HCT116 (cell line): ENCODE data around the gene IL1RAPL2. TPM values are rescaled to one million over a fixed set of nuclear protein-coding genes. Genes with fewer than 3 reads are reported as not detected.

Experiments
- ATAC-seq: fragments of 200-7000 bp; cut with Tn5 transposase; 2 replicates; pipeline ENCODE4 v1.9.1; 2020; ENCODE audit warnings: mild to moderate bottlenecking, moderate library complexity
- BruUV-seq: library from RNA; stranded (reverse); fragments of 400-500 nt; replicated peaks from 2 replicates; lab custom pipeline; 2021; lab: Mats Ljungman, UMichigan
- CTCF ChIA-PET: fragments of 300-600 bp; sonication (Branson Sonifier 250); formaldehyde crosslinking; loops from one replicate; lab custom pipeline; 2021; ENCODE audit warnings: antibody characterized with exemption; lab: Charles Lee
- POLR2A ChIA-PET: fragments of 300-600, 350-600 bp; sonication (Branson Sonifier 250); formaldehyde crosslinking; loops from one replicate; lab custom pipeline; 2021; ENCODE audit warnings: antibody characterized with exemption; lab: Charles Lee
- RAD21 ChIA-PET, 2 experiments: fragments of 300-600 bp; sonication (Branson Sonifier 250); formaldehyde crosslinking; loops; one replicate each; lab custom pipeline; 2023; ENCODE audit warnings: low total read pairs in 2 of 2; ENCODE audit not compliant: uncharacterized antibody in 2 of 2, unreplicated experiment in 2 of 2, low non-redundant PET in 1 of 2; lab: Charles Lee
- DNase-seq: peaks from one replicate; pipeline ENCODE4 v3.0.0-alpha.2; 2010; ENCODE audit warnings: low read depth, low spot score
- H2AFZ ChIP-seq: fragments of 200-600 bp; shearing (Covaris generic), sonication (generic); 2 replicates; pipeline ENCODE4 v1.6.1; 2017; ENCODE audit warnings: low read depth, mixed run types, mixed read lengths, antibody characterized with exemption, low read length; ENCODE audit not compliant: poor library complexity, severe bottlenecking
- H3K27ac ChIP-seq: 2 replicates; pipeline ENCODE4 v1.5.1; 2012; ENCODE audit warnings: low read depth, low read length
- H3K27me3 ChIP-seq: fragments of 200-600 bp; sonication (generic); 2 replicates; pipeline ENCODE4 v1.6.1; 2016; ENCODE audit warnings: mixed run types, low read length, mixed read lengths; ENCODE audit not compliant: insufficient read depth
- H3K36me3 ChIP-seq, 2 experiments: fragments of 200-500 bp in 1 of 2; fragments of 200-600 bp in 1 of 2; sonication (Bioruptor generic) in 1 of 2; sonication (generic) in 1 of 2; 2 replicates each; pipeline versions ENCODE4 v1.5.1 to v1.6.1; 2014 to 2016; ENCODE audit warnings: low read length in 2 of 2, inconsistent platforms in 1 of 2, mixed read lengths in 1 of 2, mixed run types in 1 of 2; ENCODE audit not compliant: insufficient read depth in 2 of 2, control insufficient read depth in 1 of 2
- H3K4me1 ChIP-seq, 2 experiments: fragments of 200-600 bp in 1 of 2; sonication (generic) in 1 of 2; 2 replicates each; pipeline versions ENCODE4 v1.5.1 to v1.6.1; 2012 to 2017; ENCODE audit warnings: low read length in 2 of 2, inconsistent platforms in 1 of 2, mild to moderate bottlenecking in 1 of 2, mixed read lengths in 1 of 2, mixed run types in 1 of 2, moderate library complexity in 1 of 2; ENCODE audit not compliant: insufficient read depth in 2 of 2, control insufficient read depth in 1 of 2
- H3K4me2 ChIP-seq: fragments of 200-600 bp; sonication (generic); 2 replicates; pipeline ENCODE4 v1.6.1; 2017; ENCODE audit warnings: mixed run types, low read length, mixed read lengths
- H3K4me3 ChIP-seq, 2 experiments: fragments of 200-600 bp in 1 of 2; sonication (generic) in 1 of 2; replicated peaks in 1 of 2; 2 replicates each; pipeline ENCODE4 v1.5.1; 2011 to 2016; ENCODE audit warnings: low read length in 2 of 2, control low read depth in 1 of 2, low read depth in 1 of 2, mild to moderate bottlenecking in 1 of 2, mixed read lengths in 1 of 2, mixed run types in 1 of 2
- H3K79me2 ChIP-seq: fragments of 200-600 bp; sonication (generic); 2 replicates; pipeline ENCODE4 v1.6.1; 2017; ENCODE audit warnings: mild to moderate bottlenecking, mixed run types, low read length, moderate library complexity, mixed read lengths; ENCODE audit not compliant: insufficient read depth
- H3K9ac ChIP-seq: fragments of 200-600 bp; sonication (generic); 2 replicates; pipeline ENCODE4 v1.6.1; 2016; ENCODE audit warnings: low read length, mixed read lengths
- H3K9me2 ChIP-seq: fragments of 200-600 bp; sonication (generic), shearing (Covaris generic); 2 replicates; pipeline ENCODE4 v1.6.1; 2017; ENCODE audit warnings: mixed run types, mild to moderate bottlenecking, moderate library complexity; ENCODE audit not compliant: insufficient read depth
- H3K9me3 ChIP-seq, 2 experiments: fragments of 200-500 bp in 1 of 2; fragments of 200-600 bp in 1 of 2; sonication (Bioruptor generic) in 1 of 2; sonication (generic) in 1 of 2; 2 replicates each; pipeline ENCODE4 v1.6.1; 2014 to 2017; ENCODE audit warnings: low read length in 2 of 2, mixed read lengths in 2 of 2, inconsistent platforms in 1 of 2, low read depth in 1 of 2, mild to moderate bottlenecking in 1 of 2, mixed run types in 1 of 2, moderate library complexity in 1 of 2; ENCODE audit not compliant: control insufficient read depth in 1 of 2, insufficient read depth in 1 of 2
- H4K20me1 ChIP-seq: fragments of 200-600 bp; sonication (generic), shearing (Covaris generic); 2 replicates; pipeline ENCODE4 v1.6.1; 2017; ENCODE audit warnings: mixed run types, mild to moderate bottlenecking, moderate library complexity; ENCODE audit not compliant: insufficient read depth
- CBX3 ChIP-seq: IDR thresholded peaks from 2 replicates; pipeline ENCODE4 v1.6.1; 2012; ENCODE audit warnings: low read depth
- CTCF ChIP-seq, 3 experiments: fragments of 200-600 bp in 1 of 3; sonication (generic) in 1 of 3; IDR thresholded peaks in 2 of 3; conservative IDR thresholded peaks in 1 of 3; 2 replicates each; pipeline ENCODE4 v1.5.1; 2012 to 2017; ENCODE audit warnings: low read depth in 2 of 3, low read length in 2 of 3, antibody characterized with exemption in 1 of 3, borderline replicate concordance in 1 of 3, control low read depth in 1 of 3, mild to moderate bottlenecking in 1 of 3, mixed read lengths in 1 of 3, mixed run types in 1 of 3, moderate library complexity in 1 of 3; ENCODE audit not compliant: insufficient read depth in 1 of 3
- EGR1 ChIP-seq: IDR thresholded peaks from 2 replicates; pipeline ENCODE4 v1.6.1; 2012; ENCODE audit warnings: low read depth
- ELF1 ChIP-seq: IDR thresholded peaks from 2 replicates; pipeline ENCODE4 v1.6.1; 2012; ENCODE audit warnings: low read depth, borderline replicate concordance
- POLR2A ChIP-seq: IDR thresholded peaks from 2 replicates; pipeline ENCODE4 v1.7.0; 2011; ENCODE audit warnings: borderline replicate concordance; ENCODE audit not compliant: insufficient read depth, insufficient read length; ENCODE audit errors: extremely low read depth
- REST ChIP-seq: IDR thresholded peaks from 2 replicates; pipeline ENCODE4 v1.6.1; 2012; ENCODE audit warnings: low read depth
- SRF ChIP-seq: IDR thresholded peaks from 2 replicates; pipeline ENCODE4 v1.6.1; 2012; ENCODE audit warnings: low read depth
- ZFX ChIP-seq: fragments of 450-650 bp; IDR thresholded peaks from 2 replicates; pipeline ENCODE4 v1.6.1; 2017
- ZNF274 ChIP-seq: fragments of 200-500 bp; sonication (Bioruptor generic); IDR thresholded peaks from 2 replicates; pipeline ENCODE4 v1.6.1; 2014; ENCODE audit warnings: mild to moderate bottlenecking, low read depth, low read length, inconsistent platforms
- intact Hi-C: fragments of 100-400 bp; cut with micrococcal nuclease; formaldehyde crosslinking; loops from 2 replicates; pipeline ENCODE4 v1.10.0; 2022
- total RNA-seq: library from RNA; stranded (reverse); gene quantifications from one replicate; pipeline ENCODE4 v1.2.1, GENCODE V29; 2021; ENCODE audit not compliant: unreplicated experiment
- TF ChIP-seq, protein P1 (sequence below): IDR thresholded peaks from 2 replicates; pipeline ENCODE4 v1.6.1; 2012

IL1RAPL2 gene
- total RNA-seq, 1 experiment from 2014 or later: not detected

DNA sequence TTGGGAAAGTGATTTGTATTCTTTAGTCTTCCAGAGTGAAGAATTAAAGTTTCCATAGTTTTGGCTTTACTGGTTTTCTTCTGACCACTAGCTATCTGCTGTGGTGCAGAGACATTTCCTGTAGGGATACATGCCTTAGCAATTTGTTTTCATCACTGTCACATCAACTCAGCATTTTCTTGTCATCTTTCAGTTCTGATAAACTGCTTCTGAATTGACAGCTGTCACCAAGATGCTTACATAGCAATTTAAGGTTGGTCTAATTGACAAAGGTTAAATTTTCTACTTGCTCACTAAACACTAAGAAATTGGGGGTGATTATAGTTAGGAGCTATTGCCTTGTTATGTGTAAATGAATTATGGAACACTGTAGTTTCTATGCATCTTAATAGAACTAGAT, 422.0 kb downstream of the IL1RAPL2 start (continued):
- TF ChIP-seq CTCF (IDR thresholded peaks at IDR 0.05 in 2 of 3, conservative IDR thresholded peaks at IDR 0.05 in 1 of 3; ENCODE audit: borderline replicate concordance in 1 of 3, insufficient read depth in 1 of 3, low read depth in 2 of 3, low read length in 2 of 3): no peak
- no peak for TF ChIP-seq CBX3
- TF ChIP-seq ZNF274: no peak
- TF ChIP-seq EGR1: no peak
- no peak for TF ChIP-seq SRF
- no peak for TF ChIP-seq POLR2A
- no peak for TF ChIP-seq ELF1

GRCh38 chrX:104995546-104995945, 429.5 kb downstream of the IL1RAPL2 start:
- TF ChIP-seq, protein P1, sequence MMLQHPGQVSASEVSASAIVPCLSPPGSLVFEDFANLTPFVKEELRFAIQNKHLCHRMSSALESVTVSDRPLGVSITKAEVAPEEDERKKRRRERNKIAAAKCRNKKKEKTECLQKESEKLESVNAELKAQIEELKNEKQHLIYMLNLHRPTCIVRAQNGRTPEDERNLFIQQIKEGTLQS: no peak
- TF ChIP-seq EGR1 (no peak), REST (no peak), ELF1 (no peak), ZFX (no peak)
- Histone ChIP-seq H3K36me3 (no peaks in the 10 kb centered on the region), H3K9me2 (no peaks in the 10 kb centered on the region), H3K27me3 (no peaks in the 10 kb centered on the region), H3K79me2 (no peaks in the 10 kb centered on the region), H3K4me1 (no peaks in the 10 kb centered on the region), H4K20me1 (no peaks in the 10 kb centered on the region), H3K9ac (no peak overlapping the region), H3K4me3 (no peak overlapping the region), H3K9me3 (no peaks in the 10 kb centered on the region), H2AFZ (no peak overlapping the region), H3K27ac (no peak overlapping the region), H3K4me2 (no peak overlapping the region)
- CTCF ChIA-PET: no interaction called here
- RAD21 ChIA-PET: no interaction called here
- no peak for ATAC-seq
- no TSS peak for BruUV-seq
- POLR2A ChIA-PET: no interaction called here
- DNase-seq: no peak
- intact Hi-C loops: no loop called here
